OCI-LY1 (cell line): ENCODE measurements around the gene NUDT9.
A peak's percentile ranks its signal among the peaks of the same experiment; 100 is the strongest.

ENCODE experiments used
- H2AFZ ChIP-seq: fragments of 200-600 bp; sonication (generic), shearing (Covaris generic); 2 replicates; pipeline ENCODE4 v1.6.0; 2014; ENCODE audit warnings: antibody characterized with exemption, mild to moderate bottlenecking, low read length
- H3F3A ChIP-seq: fragments of 200-600 bp; sonication (generic), shearing (Covaris generic); 2 replicates; pipeline ENCODE4 v1.6.0; 2014; ENCODE audit warnings: mild to moderate bottlenecking, antibody characterized with exemption, low read length, moderate library complexity; ENCODE audit not compliant: insufficient read depth
- H3K27ac ChIP-seq: fragments of 200-600 bp; sonication (generic); 2 replicates; pipeline ENCODE4 v1.5.1; 2014; ENCODE audit warnings: low read length, mixed run types, mild to moderate bottlenecking, low read depth; ENCODE audit not compliant: poor library complexity, severe bottlenecking
- H3K27me3 ChIP-seq: fragments of 200-600 bp; sonication (generic); 2 replicates; pipeline ENCODE4 v1.6.0; 2014; ENCODE audit warnings: antibody characterized with exemption, mild to moderate bottlenecking, low read length, moderate library complexity; ENCODE audit not compliant: insufficient read depth
- H3K36me3 ChIP-seq: fragments of 200-600 bp; sonication (generic); 2 replicates; pipeline ENCODE4 v1.6.1; 2014; ENCODE audit warnings: mild to moderate bottlenecking, antibody characterized with exemption, low read length, moderate library complexity, mixed read lengths; ENCODE audit not compliant: insufficient read depth
- H3K4me1 ChIP-seq: fragments of 200-600 bp; sonication (generic); 2 replicates; pipeline ENCODE4 v1.5.1; 2014; ENCODE audit warnings: mild to moderate bottlenecking, low read length, moderate library complexity; ENCODE audit not compliant: insufficient read depth, severe bottlenecking
- H3K4me2 ChIP-seq: fragments of 200-600 bp; sonication (generic), shearing (Covaris generic); 2 replicates; pipeline ENCODE4 v1.6.1; 2014; ENCODE audit warnings: low read length
- H3K4me3 ChIP-seq: fragments of 200-600 bp; sonication (generic); 2 replicates; pipeline ENCODE4 v1.5.1; 2014; ENCODE audit warnings: low read length, low read depth, mild to moderate bottlenecking, mixed read lengths; ENCODE audit not compliant: poor library complexity, severe bottlenecking
- H3K79me2 ChIP-seq: fragments of 200-600 bp; shearing (Covaris generic); 2 replicates; pipeline ENCODE4 v1.6.1; 2016; ENCODE audit warnings: mixed run types, low read length, mixed read lengths; ENCODE audit not compliant: insufficient read depth
- H3K9ac ChIP-seq: fragments of 200-600 bp; sonication (generic), shearing (Covaris generic); 2 replicates; pipeline ENCODE4 v1.6.1; 2014; ENCODE audit warnings: mild to moderate bottlenecking, low read length, mixed read lengths
- H3K9me2 ChIP-seq: fragments of 200-600 bp; sonication (generic), shearing (Covaris generic); 2 replicates; pipeline ENCODE4 v1.6.1; 2014; ENCODE audit warnings: low read depth, mild to moderate bottlenecking, low read length, mixed read lengths
- H3K9me3 ChIP-seq: fragments of 200-600 bp; shearing (Covaris generic); 2 replicates; pipeline ENCODE4 v1.6.1; 2014; ENCODE audit warnings: low read length, mixed read lengths
- H4K20me1 ChIP-seq: fragments of 200-600 bp; sonication (generic), shearing (Covaris generic); 2 replicates; pipeline ENCODE4 v1.6.0; 2016; ENCODE audit warnings: mild to moderate bottlenecking, low read length; ENCODE audit not compliant: insufficient read depth
- EZH2 ChIP-seq: fragments of 200-600 bp; sonication (generic), shearing (Covaris generic); IDR thresholded peaks from 2 replicates; pipeline ENCODE4 v1.8.0; 2017; ENCODE audit warnings: borderline replicate concordance, mixed run types, mild to moderate bottlenecking, antibody characterized with exemption, low read length, moderate library complexity, mixed read lengths
- TF ChIP-seq, protein P1 (sequence below): fragments of 200-600 bp; sonication (generic), shearing (Covaris generic); IDR thresholded peaks from 2 replicates; pipeline ENCODE4 v1.5.1; 2017; ENCODE audit warnings: mild to moderate bottlenecking, antibody characterized with exemption, low read length, moderate library complexity, mixed read lengths

Gene NUDT9

GRCh38 chr4:87462102-87462501 is 39.7 kb downstream of the NUDT9 start:
- H3K27ac ChIP-seq: no peak overlapping the region
- no peak overlapping the region for H2AFZ ChIP-seq
- H3F3A ChIP-seq: no peaks in the 10 kb centered on the region; the same call in 1 of the 2 replicates
- no peak overlapping the region for H3K4me3 ChIP-seq
- H3K36me3 ChIP-seq: peaks cover 18% of the 10 kb centered on the region
- no peaks in the 10 kb centered on the region for H3K79me2 ChIP-seq
- H3K9ac ChIP-seq: no peak overlapping the region
- no peaks in the 10 kb centered on the region for H4K20me1 ChIP-seq
- H3K9me3 ChIP-seq: no peaks in the 10 kb centered on the region
- no peak for TF ChIP-seq EZH2
- TF ChIP-seq, protein P1, sequence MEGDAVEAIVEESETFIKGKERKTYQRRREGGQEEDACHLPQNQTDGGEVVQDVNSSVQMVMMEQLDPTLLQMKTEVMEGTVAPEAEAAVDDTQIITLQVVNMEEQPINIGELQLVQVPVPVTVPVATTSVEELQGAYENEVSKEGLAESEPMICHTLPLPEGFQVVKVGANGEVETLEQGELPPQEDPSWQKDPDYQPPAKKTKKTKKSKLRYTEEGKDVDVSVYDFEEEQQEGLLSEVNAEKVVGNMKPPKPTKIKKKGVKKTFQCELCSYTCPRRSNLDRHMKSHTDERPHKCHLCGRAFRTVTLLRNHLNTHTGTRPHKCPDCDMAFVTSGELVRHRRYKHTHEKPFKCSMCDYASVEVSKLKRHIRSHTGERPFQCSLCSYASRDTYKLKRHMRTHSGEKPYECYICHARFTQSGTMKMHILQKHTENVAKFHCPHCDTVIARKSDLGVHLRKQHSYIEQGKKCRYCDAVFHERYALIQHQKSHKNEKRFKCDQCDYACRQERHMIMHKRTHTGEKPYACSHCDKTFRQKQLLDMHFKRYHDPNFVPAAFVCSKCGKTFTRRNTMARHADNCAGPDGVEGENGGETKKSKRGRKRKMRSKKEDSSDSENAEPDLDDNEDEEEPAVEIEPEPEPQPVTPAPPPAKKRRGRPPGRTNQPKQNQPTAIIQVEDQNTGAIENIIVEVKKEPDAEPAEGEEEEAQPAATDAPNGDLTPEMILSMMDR: no peak
- H3K4me2 ChIP-seq: no peak overlapping the region
- no peaks in the 10 kb centered on the region for H3K9me2 ChIP-seq
- H3K4me1 ChIP-seq: peaks cover 6% of the 10 kb centered on the region
- H3K27me3 ChIP-seq: no peaks in the 10 kb centered on the region

- TF ChIP-seq, protein P1: peak; percentile 51
- TF ChIP-seq EZH2: no peak
- H3K9me2 ChIP-seq: no peaks in the 10 kb centered on the region
- H3F3A ChIP-seq: no peaks in the 10 kb centered on the region; the same call in 1 of the 2 replicates
- H3K9me3 ChIP-seq: no peaks in the 10 kb centered on the region
- H3K4me2 ChIP-seq: no peak overlapping the region
- H2AFZ ChIP-seq: no peak overlapping the region
- no peaks in the 10 kb centered on the region for H3K27me3 ChIP-seq
- no peaks in the 10 kb centered on the region for H4K20me1 ChIP-seq
- H3K9ac ChIP-seq: no peak overlapping the region
- no peak overlapping the region for H3K4me3 ChIP-seq
- no peaks in the 10 kb centered on the region for H3K79me2 ChIP-seq
- H3K36me3 ChIP-seq: no peaks in the 10 kb centered on the region
- peaks cover 6% of the 10 kb centered on the region for H3K4me1 ChIP-seq
- no peak overlapping the region for H3K27ac ChIP-seq
Measured at GRCh38 chr4:87465739-87466366, 43.5 kb downstream of the NUDT9 start.

DNA sequence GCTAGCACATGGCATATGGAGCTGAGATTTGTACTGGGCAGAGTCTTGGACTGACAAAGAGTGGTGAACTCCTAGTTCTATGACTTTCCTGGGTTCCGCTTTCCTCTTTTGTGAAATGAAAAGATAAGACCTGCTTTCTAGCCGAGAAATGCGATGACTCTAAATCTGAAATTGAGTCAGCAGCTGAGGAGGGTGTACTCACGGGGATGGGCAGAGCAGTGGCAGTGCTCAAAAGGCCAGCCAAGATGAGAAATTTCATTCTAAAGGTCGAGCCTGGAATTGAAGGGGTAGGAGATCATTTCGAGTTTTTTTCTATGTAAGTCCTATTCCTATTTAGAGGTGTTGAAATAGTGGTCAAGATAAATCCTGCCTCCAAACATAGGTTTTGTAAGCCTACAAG is 47.0 kb downstream of the NUDT9 start:
- no peak overlapping the region for H3K4me2 ChIP-seq
- no peak overlapping the region for H3K27ac ChIP-seq
- H3K36me3 ChIP-seq: no peaks in the 10 kb centered on the region
- H4K20me1 ChIP-seq: no peaks in the 10 kb centered on the region
- H3K9ac ChIP-seq: no peak overlapping the region
- H3K27me3 ChIP-seq: no peaks in the 10 kb centered on the region
- no peak overlapping the region for H2AFZ ChIP-seq
- no peaks in the 10 kb centered on the region for H3K9me2 ChIP-seq
- H3K4me3 ChIP-seq: no peak overlapping the region
- no peaks in the 10 kb centered on the region for H3F3A ChIP-seq
- TF ChIP-seq, protein P1: no peak
- TF ChIP-seq EZH2: no peak
- no peaks in the 10 kb centered on the region for H3K79me2 ChIP-seq
- H3K9me3 ChIP-seq: no peaks in the 10 kb centered on the region
- H3K4me1 ChIP-seq: no peaks in the 10 kb centered on the region
